MG63 (cell line): ENCODE results near the gene ACOT8. TPM values are rescaled to one million over a fixed set of nuclear protein-coding genes. Genes with fewer than 3 reads are reported as not detected.
"Not testable (repeated sequence)": the region's sequence is repeated elsewhere in the genome, so short reads cannot be mapped to it uniquely, and the experiment has no call there.

ENCODE experiments used
- DNase-seq: peaks from one replicate; pipeline ENCODE4 v3.0.0-alpha.2; 2020
- H3K27me3 ChIP-seq: fragments of 250-450 bp; sonication (Bioruptor Pico); 2 replicates; pipeline ENCODE4 v1.5.1; 2020; ENCODE audit warnings: mild to moderate bottlenecking, moderate library complexity
- H3K36me3 ChIP-seq: fragments of 250-450 bp; sonication (Bioruptor Pico); 2 replicates; pipeline ENCODE4 v1.5.1; 2020; ENCODE audit warnings: mild to moderate bottlenecking, moderate library complexity
- H3K4me3 ChIP-seq: fragments of 250-450 bp; sonication (Bioruptor Pico); 2 replicates; pipeline ENCODE4 v1.5.1; 2020; ENCODE audit warnings: mild to moderate bottlenecking, moderate library complexity
- H3K9me3 ChIP-seq: fragments of 250-450 bp; sonication (Bioruptor Pico); 2 replicates; pipeline ENCODE4 v1.5.1; 2020; ENCODE audit warnings: mild to moderate bottlenecking, moderate library complexity
- total RNA-seq: library from RNA; depleted of rRNA; stranded (reverse); fragments of >200 nt; shearing (Covaris generic); gene quantifications from 2 replicates; pipeline ENCODE4 v1.2.3, GENCODE V29; 2014; ENCODE audit warnings: low replicate concordance; rRNA removed

The ACOT8 gene
- 39.6 and 46.9 TPM in 2 replicates for total RNA-seq

- H3K4me3 ChIP-seq: peak within 1 kb of the TSS; percentile 79
- no peaks in the 10 kb centered on the region for H3K27me3 ChIP-seq
- peak; percentile 99 for DNase-seq
- no peaks in the 10 kb centered on the region for H3K9me3 ChIP-seq
- H3K36me3 ChIP-seq: peaks cover 9% of the 10 kb centered on the region
These were observed at the start of gene ACOT8, which contains the start of gene ZSWIM3 for GRCh38 chr20:45857114-45857881. TSS of gene ACOT8 (minus strand) at chr20:45857392. CDS start at chr20:45857315, 77 bp downstream. TSS of gene ZSWIM3 (plus strand) at chr20:45857614. CDS start at chr20:45857826, 212 bp downstream.

DNA sequence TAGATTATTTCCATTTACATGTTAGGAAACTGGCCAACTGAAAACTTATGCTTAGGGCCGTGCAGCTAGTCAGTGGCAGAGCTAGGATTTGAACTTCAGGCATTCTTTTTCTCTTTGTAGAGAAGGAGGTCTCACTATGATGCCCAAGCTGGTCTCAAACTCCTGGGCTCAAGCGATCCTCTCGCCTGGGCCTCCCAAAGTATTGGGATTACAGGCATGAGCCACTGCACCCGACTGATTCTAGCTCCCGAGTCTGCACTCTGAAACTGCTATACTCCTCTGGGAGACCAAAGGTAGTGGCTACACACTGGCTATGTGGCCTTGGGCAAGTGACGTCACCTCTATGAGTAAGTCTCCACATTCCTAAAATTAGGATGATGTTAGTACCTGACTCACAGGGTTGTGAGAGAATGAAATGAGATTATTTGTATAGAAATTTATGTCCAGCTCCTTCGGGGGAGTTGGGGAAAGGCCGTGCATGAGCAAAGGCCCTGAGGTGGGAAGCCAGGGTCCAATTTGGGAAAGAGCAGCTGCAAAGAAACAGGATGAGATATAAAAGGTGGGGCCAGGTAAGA, 48.4 kb upstream of the ACOT8 start:
- Histone ChIP-seq H3K27me3 (no peaks in the 10 kb centered on the region), H3K36me3 (peaks cover 88% of the 10 kb centered on the region), H3K9me3 (no peaks in the 10 kb centered on the region), H3K4me3 (no peak overlapping the region)
- DNase-seq: no peak

DNA sequence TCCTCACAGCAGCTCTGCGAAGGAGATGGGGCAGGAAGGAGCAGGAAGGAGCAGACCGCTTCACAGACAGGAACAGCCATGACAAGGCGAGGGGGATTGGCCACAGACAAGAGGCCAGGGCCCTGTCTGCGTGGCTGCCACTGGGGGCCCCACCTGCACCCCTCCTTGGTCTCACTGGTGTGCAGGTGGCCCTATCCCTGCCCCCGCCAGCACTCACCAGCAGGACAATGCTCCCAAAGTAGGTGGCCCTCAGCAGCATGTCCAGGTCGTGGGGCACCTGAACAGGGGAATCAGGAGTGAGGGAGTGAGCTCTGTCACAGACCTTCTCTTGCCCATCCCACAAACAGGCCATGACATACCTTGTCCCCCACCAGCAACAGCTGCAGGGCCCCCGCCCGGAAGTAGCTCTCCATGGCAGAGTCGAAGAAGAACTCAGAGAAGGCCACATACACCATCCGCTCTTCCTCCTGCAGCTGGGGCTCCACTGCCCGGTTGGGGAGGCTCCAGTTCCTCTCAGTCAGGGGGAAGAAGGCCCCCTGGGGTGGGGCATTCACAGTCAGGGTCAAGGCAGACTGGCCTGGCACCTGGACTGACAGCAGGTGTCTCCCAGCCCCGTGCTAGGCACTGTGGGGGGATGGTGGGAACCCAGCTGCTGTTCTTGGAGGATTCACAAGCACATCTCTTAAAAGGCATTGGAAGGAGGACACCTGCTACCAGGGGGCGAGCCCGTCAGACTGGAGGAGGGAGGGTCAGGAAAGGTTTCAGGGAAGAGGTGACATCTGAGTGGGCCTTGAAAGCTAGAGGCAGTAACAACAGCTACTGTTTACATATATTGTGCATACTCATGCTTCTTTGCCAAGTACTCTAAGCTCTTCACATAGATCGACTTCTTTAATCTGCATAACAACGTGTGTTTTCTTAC, 47.7 kb upstream of the ACOT8 start:
- Histone ChIP-seq H3K27me3 (no peaks in the 10 kb centered on the region), H3K36me3 (peaks cover 86% of the 10 kb centered on the region), H3K9me3 (no peaks in the 10 kb centered on the region), H3K4me3 (no peak overlapping the region)
- DNase-seq: no peak

DNA sequence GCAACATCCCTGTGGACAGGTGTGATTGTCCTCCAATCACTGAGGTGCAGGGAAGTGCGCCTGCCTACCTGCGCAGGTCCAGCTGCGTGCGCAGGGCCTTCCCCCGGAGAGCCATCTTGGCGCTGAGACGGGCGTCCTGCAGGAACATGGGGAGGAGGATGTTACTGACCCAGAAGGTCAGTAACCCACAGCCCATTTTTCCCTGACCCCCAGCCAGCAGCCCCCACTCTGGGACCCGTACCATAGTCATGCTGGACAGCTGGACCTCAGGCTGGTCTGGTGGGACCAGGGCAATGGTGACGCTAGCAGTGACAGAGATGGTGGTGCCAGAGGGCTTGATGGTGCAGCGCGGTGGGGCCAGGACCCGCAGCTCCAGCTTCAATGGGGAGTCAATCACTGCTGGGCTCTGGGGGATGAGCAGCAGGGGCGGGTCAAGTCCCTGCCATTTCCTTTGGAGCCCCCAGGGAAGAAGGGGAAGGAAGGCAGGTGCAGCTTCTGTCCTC, 45.1 kb upstream of the ACOT8 start:
- Histone ChIP-seq H3K9me3 (no peaks in the 10 kb centered on the region), H3K27me3 (no peaks in the 10 kb centered on the region), H3K36me3 (peaks cover 70% of the 10 kb centered on the region), H3K4me3 (no peak overlapping the region)
- DNase-seq: no peak

- peaks cover 75% of the 10 kb centered on the region for H3K36me3 ChIP-seq
- DNase-seq, H3K9me3 ChIP-seq, H3K4me3 ChIP-seq, H3K27me3 ChIP-seq: not testable (repeated sequence)
These were observed 44.1 kb upstream of the ACOT8 start for GRCh38 chr20:45901332-45901731.

- Histone ChIP-seq H3K9me3 (no peaks in the 10 kb centered on the region), H3K4me3 (no peak overlapping the region), H3K27me3 (no peaks in the 10 kb centered on the region), H3K36me3 (peaks cover 56% of the 10 kb centered on the region)
- no peak for DNase-seq
These were observed 42.0 kb upstream of the ACOT8 start for GRCh38 chr20:45899046-45899835.

DNA sequence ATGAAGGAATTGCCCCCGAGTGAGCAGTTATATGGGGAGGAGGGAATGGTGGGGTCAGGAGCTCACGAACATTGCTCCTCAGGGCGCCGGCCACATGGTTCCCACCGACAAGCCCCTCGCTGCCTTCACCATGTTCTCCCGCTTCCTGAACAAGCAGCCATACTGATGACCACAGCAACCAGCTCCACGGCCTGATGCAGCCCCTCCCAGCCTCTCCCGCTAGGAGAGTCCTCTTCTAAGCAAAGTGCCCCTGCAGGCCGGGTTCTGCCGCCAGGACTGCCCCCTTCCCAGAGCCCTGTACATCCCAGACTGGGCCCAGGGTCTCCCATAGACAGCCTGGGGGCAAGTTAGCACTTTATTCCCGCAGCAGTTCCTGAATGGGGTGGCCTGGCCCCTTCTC, 41.1 kb upstream of the ACOT8 start:
- Histone ChIP-seq H3K36me3 (peaks cover 51% of the 10 kb centered on the region), H3K9me3 (no peaks in the 10 kb centered on the region), H3K4me3 (no peak overlapping the region), H3K27me3 (no peaks in the 10 kb centered on the region)
- no peak for DNase-seq

- no peak for DNase-seq
- H3K36me3 ChIP-seq: peaks cover 49% of the 10 kb centered on the region
These were observed 40.5 kb upstream of the ACOT8 start for GRCh38 chr20:45897692-45898091.

DNA sequence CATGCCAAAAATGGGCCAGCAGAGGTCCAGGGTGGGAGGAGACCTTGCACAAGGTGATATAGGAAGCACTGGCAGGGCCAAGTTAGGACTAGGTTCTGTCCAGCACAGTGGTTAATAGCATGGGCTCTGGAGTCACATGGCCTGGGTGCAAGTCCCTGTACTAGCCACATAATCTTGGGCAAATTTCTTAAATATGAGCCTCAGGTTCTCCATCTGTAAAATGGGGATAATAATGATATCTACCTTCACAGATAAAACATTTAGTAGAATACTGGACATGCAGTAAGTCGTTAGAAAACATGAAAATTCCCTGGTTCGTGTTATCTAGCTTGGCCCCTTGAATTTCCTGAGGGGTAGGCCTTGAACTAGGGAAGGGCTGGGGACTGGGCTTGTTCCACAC, 40.1 kb upstream of the ACOT8 start:
- Histone ChIP-seq H3K4me3 (no peak overlapping the region), H3K9me3 (no peaks in the 10 kb centered on the region), H3K36me3 (peaks cover 49% of the 10 kb centered on the region), H3K27me3 (no peaks in the 10 kb centered on the region)
- no peak for DNase-seq

More at GRCh38 chr20:45897692-45898091, 40.5 kb upstream of the ACOT8 start:
- Histone ChIP-seq H3K9me3 (no peaks in the 10 kb centered on the region), H3K4me3 (no peak overlapping the region), H3K27me3 (no peaks in the 10 kb centered on the region)

- Histone ChIP-seq H3K9me3 (no peaks in the 10 kb centered on the region), H3K36me3 (peaks cover 43% of the 10 kb centered on the region), H3K27me3 (no peaks in the 10 kb centered on the region), H3K4me3 (no peak overlapping the region)
- DNase-seq: no peak
These were observed 39.5 kb upstream of the ACOT8 start for GRCh38 chr20:45896641-45897161.

DNA sequence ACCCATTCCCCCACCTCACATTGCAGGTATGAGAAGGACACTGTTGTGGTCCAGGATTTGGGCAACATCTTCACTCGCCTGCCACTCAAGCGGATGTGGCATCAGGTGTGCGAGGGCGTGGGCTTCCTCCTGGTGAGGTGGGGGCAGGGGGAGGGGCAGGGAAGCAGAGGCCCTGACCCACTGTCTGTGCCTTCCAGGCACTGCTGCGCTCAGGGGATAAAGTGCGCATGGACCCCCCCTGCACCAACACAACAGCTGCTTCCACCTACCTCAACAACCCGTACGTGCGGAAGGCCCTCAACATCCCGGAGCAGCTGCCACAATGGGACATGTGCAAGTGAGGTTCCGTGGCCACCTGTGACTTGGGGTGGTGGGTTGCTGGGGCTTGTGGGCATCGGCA, 37.6 kb upstream of the ACOT8 start:
- no peaks in the 10 kb centered on the region for H3K27me3 ChIP-seq
- no peak for DNase-seq
- H3K4me3 ChIP-seq: no peak overlapping the region
- H3K36me3 ChIP-seq: peaks cover 27% of the 10 kb centered on the region
- no peaks in the 10 kb centered on the region for H3K9me3 ChIP-seq

GRCh38 chr20:45893831-45894230, 36.6 kb upstream of the ACOT8 start:
- Histone ChIP-seq H3K4me3 (no peak overlapping the region), H3K36me3 (peaks cover 27% of the 10 kb centered on the region), H3K27me3 (no peaks in the 10 kb centered on the region), H3K9me3 (no peaks in the 10 kb centered on the region)
- DNase-seq: no peak

DNA sequence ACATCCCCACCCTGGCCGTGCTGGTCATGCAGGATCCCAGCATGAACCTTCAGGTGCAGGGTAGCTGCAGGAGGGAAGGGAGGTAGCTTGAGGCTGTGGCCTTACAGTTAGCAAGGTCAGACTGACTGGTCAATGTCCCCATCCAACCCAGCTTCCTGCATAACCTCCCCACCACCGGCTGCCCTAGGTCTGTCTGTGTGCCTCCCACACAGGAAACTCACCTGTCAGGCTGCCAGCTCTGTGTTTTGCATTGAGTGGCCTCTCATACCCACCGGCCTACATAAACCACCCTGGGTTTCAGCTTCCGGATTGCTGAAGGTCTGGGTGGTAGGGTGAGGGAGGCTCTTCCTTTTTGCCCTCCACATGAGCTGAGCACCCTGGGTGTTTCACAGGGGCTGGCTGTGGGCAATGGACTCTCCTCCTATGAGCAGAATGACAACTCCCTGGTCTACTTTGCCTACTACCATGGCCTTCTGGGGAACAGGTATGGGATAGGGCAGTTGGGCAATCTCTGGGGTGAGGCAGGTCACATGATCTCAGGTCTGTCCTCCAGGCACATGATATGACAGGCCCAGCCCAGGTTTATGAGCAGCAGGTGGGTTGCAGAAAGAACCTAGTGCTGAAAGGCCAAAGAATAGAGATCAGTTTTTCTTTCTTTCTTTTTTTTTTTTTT, 35.8 kb upstream of the ACOT8 start:
- Histone ChIP-seq H3K4me3 (peak overlapping the region; percentile 92; the same call in 1 of the 2 replicates), H3K27me3 (no peaks in the 10 kb centered on the region), H3K36me3 (peaks cover 25% of the 10 kb centered on the region), H3K9me3 (no peaks in the 10 kb centered on the region)
- no peak for DNase-seq

DNA sequence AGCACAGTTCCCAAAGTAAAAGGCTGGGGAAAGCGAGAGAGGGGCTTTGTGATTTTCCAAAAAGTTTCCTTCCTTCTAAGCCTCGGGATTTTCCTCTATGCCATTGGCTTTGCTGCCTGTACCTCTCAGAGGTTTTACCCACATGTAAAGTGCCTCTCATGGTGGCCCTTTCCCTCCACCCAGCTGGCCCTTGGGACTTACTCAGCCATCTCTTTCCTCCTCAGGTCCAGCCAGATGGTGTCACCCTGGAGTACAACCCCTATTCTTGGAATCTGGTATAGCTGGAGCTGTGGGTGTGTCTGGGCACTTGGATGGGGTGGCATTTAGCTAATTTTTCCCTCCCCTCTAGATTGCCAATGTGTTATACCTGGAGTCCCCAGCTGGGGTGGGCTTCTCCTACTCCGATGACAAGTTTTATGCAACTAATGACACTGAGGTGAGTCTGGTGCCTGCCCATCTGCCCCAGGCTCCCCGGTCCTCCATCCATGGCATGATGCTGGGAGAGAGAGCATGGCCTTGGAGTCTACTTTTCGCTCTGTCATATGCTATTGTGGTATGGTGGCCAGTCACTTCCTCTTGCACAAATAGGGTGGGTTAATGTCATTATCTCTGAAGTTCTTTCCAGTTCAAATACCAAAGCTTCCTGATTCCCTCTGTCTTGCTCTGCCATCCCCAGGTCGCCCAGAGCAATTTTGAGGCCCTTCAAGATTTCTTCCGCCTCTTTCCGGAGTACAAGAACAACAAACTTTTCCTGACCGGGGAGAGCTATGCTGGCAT, 35.0 kb upstream of the ACOT8 start:
- Histone ChIP-seq H3K9me3 (no peaks in the 10 kb centered on the region), H3K4me3 (peak overlapping the region; percentile 92), H3K36me3 (peaks cover 21% of the 10 kb centered on the region), H3K27me3 (no peaks in the 10 kb centered on the region)
- DNase-seq: peak; percentile 23
